ENCODE data around the gene COPE. TPM values are rescaled to one million over a fixed set of nuclear protein-coding genes. Genes with fewer than 3 reads are reported as not detected.

COPE gene
- polyA plus RNA-seq, 1 experiment = 309 TPM

- no peak for DNase-seq (ENCODE audit: low read depth)
- POLR2A ChIA-PET = no interaction called here
- CTCF ChIA-PET = interaction anchor here (7.3 kb wide), 1 partner anchor 14 kb away, joined by 40 read pairs; no protein-coding TSS in a partner anchor
- H3K36me3 ChIP-seq (ENCODE audit: control insufficient read depth, insufficient read depth, low read length) = peaks cover 67% of the 10 kb centered on the region
- no peak for TF ChIP-seq CTCF (IDR thresholded peaks at IDR 0.05; ENCODE audit: insufficient read depth, low read depth, low read length)
- H3K4me3 ChIP-seq (ENCODE audit: low read depth, low read length) = no peak overlapping the region
- no peaks in the 10 kb centered on the region for H3K27me3 ChIP-seq (ENCODE audit: control insufficient read depth, insufficient read depth, low read length)
These were observed 57.3 kb downstream of the COPE start for GRCh38 chr19:18861917-18862316.

GRCh38 chr19:18861235-18861634 is 58.0 kb downstream of the COPE start:
- H3K4me3 ChIP-seq (ENCODE audit: low read depth, low read length) = no peak overlapping the region
- H3K27me3 ChIP-seq (ENCODE audit: control insufficient read depth, insufficient read depth, low read length) = no peaks in the 10 kb centered on the region
- TF ChIP-seq CTCF (IDR thresholded peaks at IDR 0.05; ENCODE audit: insufficient read depth, low read depth, low read length) = no peak
- ChIA-PET POLR2A (no interaction called here), CTCF (interaction anchor here (7.3 kb wide), 1 partner anchor 14 kb away, joined by 40 read pairs; no protein-coding TSS in a partner anchor)
- peaks cover 71% of the 10 kb centered on the region for H3K36me3 ChIP-seq (ENCODE audit: control insufficient read depth, insufficient read depth, low read length)
- DNase-seq (ENCODE audit: low read depth) = no peak

- ChIA-PET CTCF (interaction anchor here (7.3 kb wide), 1 partner anchor 13 kb away, joined by 40 read pairs; no protein-coding TSS in a partner anchor), POLR2A (no interaction called here)
- Histone ChIP-seq H3K27me3 (ENCODE audit: control insufficient read depth, insufficient read depth, low read length) (no peaks in the 10 kb centered on the region), H3K36me3 (ENCODE audit: control insufficient read depth, insufficient read depth, low read length) (peaks cover 72% of the 10 kb centered on the region), H3K4me3 (ENCODE audit: low read depth, low read length) (no peak overlapping the region)
- no peak for TF ChIP-seq CTCF (IDR thresholded peaks at IDR 0.05; ENCODE audit: insufficient read depth, low read depth, low read length)
- DNase-seq (ENCODE audit: low read depth) = no peak
These were observed 58.5 kb downstream of the COPE start for GRCh38 chr19:18860725-18861124.

GRCh38 chr19:18860302-18860700 is 58.9 kb downstream of the COPE start:
- Histone ChIP-seq H3K4me3 (ENCODE audit: low read depth, low read length) (no peak overlapping the region), H3K27me3 (ENCODE audit: control insufficient read depth, insufficient read depth, low read length) (no peaks in the 10 kb centered on the region), H3K36me3 (ENCODE audit: control insufficient read depth, insufficient read depth, low read length) (peaks cover 72% of the 10 kb centered on the region)
- no peak for DNase-seq (ENCODE audit: low read depth)
- CTCF ChIA-PET = interaction anchor here (7.3 kb wide), 1 partner anchor 13 kb away, joined by 40 read pairs; no protein-coding TSS in a partner anchor
- POLR2A ChIA-PET = no interaction called here
- TF ChIP-seq CTCF (IDR thresholded peaks at IDR 0.05; ENCODE audit: insufficient read depth, low read depth, low read length) = no peak

- DNase-seq (ENCODE audit: low read depth) = no peak
- no peak overlapping the region for H3K4me3 ChIP-seq (ENCODE audit: low read depth, low read length)
- no peak for TF ChIP-seq CTCF (IDR thresholded peaks at IDR 0.05; ENCODE audit: insufficient read depth, low read depth, low read length)
- ChIA-PET POLR2A (no interaction called here), CTCF (interaction anchor here (7.3 kb wide), 1 partner anchor 12 kb away, joined by 40 read pairs; no protein-coding TSS in a partner anchor)
- no peaks in the 10 kb centered on the region for H3K27me3 ChIP-seq (ENCODE audit: control insufficient read depth, insufficient read depth, low read length)
- H3K36me3 ChIP-seq (ENCODE audit: control insufficient read depth, insufficient read depth, low read length) = peaks cover 74% of the 10 kb centered on the region
These were observed 59.4 kb downstream of the COPE start for GRCh38 chr19:18859676-18860301.

All from BJ (cell line).